Esophagus mucosa (tissue), 1 donor: ENCODE measurements around the gene CDH4. TPM values are rescaled to one million over a fixed set of nuclear protein-coding genes. Genes with fewer than 3 reads are reported as not detected.

ENCODE experiments used
- ATAC-seq: fragments of 200-7000 bp; cut with Tn5 transposase; one replicate; pipeline ENCODE4 v1.9.1; 2020
- total RNA-seq: library from RNA; stranded (reverse); gene quantifications from one replicate; pipeline ENCODE4 v1.2.4, GENCODE V29; 2023
- donor health status: DM: yes; HTN: yes; CAD: no.

The CDH4 gene
- total RNA-seq, 1 donor from 2014 or later = not detected

DNA sequence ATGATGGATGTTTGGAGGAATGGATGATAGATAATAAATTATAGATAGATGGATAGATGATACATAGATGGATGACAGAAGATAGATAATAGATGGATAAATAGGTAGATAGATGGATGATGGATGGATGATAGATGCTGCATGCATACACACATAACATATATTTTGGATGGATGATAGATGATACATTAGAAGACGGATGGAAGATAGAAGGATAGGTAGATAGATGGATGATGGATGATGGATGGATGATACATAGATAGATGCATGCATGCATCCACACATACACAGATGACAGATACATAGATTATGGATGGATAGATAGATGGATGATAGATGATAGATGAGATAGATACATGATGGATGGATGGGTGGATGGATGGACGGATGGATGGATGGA lies 425.9 kb downstream of the CDH4 start:
- no peak for ATAC-seq

DNA sequence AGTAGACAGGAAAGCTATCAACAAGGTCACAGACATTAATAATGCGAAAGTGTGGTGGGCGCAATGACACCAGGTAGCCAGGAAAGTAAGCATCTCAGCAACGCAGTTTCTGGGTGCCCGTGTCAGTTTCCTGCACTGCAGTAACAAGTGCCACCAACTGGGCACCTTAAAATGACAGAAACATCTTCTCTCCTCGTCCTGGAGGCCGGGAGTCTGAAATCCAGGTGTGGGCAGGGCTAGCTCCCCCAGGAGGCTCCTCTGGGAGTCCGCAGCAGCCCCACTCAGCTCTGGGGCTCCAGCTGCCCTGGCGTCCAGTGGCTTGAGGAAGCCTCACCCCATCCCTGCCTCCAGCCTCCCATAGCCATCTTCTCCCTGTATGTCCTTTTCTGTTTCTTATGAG lies 426.4 kb downstream of the CDH4 start:
- ATAC-seq = no peak

GRCh38 chr20:61679473-61679872 lies 427.4 kb downstream of the CDH4 start:
- no peak for ATAC-seq

DNA sequence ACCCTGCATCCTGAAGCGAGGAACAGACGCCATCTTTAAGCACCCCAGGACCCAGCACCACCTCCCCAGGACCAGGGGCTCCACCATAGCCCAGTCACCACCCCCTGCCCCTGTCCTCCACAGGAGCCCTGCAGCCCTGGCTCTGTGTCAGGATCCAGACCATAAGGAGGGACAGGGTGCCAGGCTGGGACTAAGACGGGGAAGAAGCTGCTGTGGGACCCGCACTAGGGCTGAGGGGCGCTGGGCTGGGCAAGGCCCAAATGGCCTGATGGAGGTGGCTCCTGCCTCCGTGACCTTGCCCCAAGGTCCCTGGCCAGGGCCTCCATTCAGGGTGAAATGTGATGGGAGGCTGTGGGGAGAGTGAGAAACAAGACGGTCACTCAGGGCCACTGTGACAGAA lies 428.0 kb downstream of the CDH4 start:
- no peak for ATAC-seq

GRCh38 chr20:61682114-61682995 lies 430.3 kb downstream of the CDH4 start:
- ATAC-seq = no peak

DNA sequence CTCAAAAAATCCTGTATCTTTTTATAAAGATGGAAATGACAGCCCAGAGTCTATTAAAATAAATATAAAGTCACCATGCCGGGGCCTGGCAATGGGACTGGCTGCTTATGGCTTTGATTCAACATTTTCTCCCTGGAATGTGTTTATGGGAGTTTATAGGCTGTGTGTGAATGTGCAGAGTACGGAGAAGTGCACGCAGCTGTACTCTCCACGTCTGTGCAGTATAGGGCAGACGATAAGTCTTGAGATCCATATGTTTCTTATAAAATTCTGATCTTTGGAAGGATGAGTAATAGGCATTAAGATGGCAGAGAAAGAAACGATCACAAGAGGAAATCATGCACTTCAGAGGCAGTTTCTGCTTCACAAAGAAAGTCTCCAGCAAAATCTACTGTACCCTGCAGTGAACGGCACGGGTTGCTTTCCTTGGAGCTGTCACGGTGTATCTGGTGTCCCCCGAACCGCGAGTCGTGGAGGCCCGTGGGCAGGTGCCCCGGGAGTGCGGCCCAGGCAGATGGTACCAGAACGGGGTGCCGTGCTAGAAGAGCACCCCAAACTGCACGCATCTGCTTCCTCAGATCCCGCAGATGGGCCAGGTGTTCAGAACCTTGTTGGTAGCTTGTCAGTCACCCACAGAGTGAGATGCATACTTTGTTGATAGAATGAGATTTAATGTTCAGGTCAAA lies 431.1 kb downstream of the CDH4 start:
- ATAC-seq = no peak

DNA sequence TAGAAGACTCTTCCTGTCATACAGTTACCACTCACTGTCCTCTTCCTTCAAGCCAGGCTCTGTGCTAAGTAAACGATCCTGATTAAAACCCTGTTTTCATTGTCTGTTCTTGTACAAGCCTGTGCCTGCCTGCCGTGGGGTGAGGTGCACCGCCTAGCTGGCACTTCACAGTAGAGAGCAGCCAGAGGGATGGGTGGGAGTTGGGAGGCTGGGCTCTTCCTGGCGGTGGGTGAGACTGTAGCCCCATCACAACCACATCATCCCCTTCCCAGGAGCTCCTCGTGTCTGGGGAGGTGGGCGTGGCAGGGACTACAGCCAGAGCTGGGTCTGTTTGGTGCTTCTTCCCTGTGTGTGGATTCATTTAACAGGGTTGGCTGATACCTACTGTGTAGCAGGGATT lies 431.7 kb downstream of the CDH4 start:
- ATAC-seq = peak; percentile 86

DNA sequence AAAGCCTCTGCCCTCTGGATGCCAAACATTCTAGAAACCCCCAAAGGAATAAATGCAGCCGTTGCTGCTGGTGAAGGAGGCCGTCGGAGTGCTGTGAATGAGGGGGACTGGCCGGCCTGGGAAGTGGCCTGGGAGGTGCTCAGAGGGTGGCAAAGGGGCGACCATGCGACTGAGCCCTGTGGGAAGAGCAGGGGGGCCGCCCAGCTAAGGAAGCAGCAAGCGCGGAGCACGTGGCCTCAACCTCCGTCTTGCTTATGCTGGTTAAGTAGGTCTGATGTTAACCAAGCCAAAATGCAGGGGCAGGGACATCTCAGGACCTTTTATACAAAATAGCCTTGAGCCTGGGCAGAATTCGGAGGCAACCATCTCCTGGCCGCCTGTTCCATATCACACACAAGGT lies 432.1 kb downstream of the CDH4 start:
- no peak for ATAC-seq

- ATAC-seq = no peak
Measured at GRCh38 chr20:61684583-61685235, 432.6 kb downstream of the CDH4 start.

DNA sequence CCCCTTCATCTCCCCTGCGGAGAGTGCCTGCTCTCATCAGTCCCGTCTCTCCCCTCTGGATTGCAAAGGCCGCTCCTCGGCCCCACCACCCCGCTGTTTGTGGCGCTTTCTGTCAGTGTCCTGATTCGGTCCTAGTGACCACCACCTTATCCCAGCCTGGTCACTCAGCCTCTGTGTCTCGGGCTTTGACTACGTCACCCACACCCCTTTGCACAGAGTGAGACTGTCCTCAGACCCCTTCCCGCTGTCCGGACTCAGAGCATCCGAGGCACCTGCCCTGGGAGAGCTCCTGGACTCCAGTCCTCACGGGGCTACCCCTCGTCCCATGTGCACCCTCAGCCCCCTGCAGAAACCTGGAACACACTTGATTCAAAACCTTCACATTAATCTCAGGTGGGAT lies 433.4 kb downstream of the CDH4 start:
- ATAC-seq = no peak

DNA sequence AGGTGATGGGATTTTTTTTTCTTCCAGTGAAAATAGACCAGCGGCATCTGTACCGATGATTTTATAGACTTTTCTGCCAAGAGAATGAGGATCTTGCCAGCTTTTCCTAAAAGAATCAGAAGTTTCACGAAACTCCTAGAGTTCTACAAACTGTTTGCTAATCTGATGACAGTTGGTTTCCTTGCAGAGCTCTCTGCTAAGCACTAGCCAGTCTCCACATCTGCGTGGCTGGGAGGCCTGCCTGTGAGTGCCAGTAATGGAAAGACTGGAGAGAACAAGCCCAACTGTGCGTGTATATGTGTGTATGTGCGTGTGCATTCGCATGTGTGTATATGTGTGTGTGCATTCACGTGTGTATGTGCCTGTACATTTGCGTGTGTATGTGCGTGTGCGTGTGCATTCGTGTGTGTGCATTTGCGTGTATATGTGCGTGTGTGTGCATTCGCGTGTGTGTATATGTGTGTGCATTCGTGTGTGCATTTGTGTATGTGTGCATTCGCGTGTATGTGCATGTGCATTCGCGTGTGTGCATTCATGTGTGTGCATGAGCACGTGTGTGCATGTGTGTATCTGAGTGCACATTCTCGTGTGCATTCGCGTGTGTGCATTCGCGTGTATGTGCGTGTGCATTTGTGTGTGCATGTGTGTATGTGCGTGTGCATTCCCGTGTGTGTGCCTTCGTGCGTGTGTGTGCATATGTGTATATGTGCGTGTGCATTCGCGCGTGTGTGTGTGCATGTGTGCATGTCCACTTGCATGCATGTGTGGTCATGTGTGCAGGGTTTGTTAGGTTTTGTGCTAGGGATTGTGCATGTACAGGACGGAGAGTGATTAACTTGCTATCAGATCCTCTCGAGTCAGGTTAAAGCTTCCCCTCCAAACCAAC lies 434.2 kb downstream of the CDH4 start:
- no peak for ATAC-seq

DNA sequence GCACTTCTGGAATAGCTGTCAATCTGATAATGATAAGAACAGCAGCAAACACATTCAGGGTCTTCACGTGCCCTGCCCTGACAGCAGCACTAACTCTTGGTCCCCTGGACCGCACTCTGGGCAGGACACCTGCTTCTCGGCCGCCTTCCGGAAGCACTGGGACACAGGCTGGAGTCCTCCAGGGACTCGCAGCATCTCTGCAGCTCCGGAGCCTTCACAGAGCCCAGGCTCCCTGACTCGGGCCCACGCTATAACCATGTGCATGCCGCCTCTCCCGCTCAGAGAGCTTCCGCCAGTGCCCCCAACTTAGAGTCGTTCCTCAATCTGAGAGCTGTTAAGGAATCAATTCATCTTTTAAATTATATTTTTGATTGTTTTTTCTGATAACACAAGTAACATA lies 436.4 kb downstream of the CDH4 start:
- ATAC-seq = no peak

- no peak for ATAC-seq
Measured at GRCh38 chr20:61690150-61690549, 438.1 kb downstream of the CDH4 start.

GRCh38 chr20:61690993-61691838 lies 439.2 kb downstream of the CDH4 start:
- ATAC-seq = no peak

- ATAC-seq = no peak
Measured at GRCh38 chr20:61691978-61692377, 439.9 kb downstream of the CDH4 start.

DNA sequence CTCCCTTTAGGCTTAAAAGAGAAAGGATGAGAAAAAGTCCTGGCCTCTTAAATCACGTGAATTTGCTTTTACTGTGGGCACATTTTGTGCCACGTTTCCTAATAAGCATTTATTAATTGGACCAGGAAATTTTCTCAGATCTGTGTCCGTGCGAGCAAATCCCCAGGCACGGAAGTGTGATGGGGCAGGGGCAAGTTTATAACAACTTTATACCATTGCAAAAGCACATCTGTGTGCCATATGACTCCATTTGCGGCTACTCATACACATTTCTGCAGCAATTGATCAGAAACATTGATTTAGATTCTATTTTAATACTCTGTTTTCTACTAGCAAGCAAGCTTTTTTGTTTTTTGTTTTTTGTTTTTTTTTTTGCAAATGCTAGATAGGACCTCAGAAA lies 440.4 kb downstream of the CDH4 start:
- no peak for ATAC-seq

DNA sequence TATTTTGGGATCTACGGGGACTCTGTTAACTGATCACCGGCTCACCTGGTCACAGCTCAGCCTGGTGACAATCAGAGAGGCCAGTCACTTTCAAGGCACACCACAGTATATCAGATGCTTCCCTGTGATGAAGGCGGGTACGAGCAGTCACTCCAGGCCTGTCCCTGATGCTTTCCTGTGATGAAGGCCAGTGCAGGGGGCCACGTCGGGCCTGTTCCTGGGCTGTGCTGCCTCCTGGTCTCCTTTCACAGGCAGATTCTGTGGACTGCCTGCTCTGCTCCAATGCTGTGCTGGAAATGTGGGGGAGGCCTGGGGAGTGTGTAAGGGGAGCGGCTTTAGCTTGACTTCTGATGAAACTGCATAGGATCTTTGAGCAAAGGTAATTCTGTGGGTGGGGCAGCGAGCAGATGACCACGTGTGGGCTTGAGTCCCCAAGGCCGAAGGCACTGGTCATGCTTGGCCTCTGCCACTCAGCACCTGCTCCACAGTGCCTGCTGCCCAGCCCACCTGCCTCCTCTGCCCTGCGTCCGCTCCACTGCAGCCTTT lies 441.1 kb downstream of the CDH4 start:
- ATAC-seq = no peak

- no peak for ATAC-seq
Measured at GRCh38 chr20:61694682-61695081, 442.6 kb downstream of the CDH4 start.

DNA sequence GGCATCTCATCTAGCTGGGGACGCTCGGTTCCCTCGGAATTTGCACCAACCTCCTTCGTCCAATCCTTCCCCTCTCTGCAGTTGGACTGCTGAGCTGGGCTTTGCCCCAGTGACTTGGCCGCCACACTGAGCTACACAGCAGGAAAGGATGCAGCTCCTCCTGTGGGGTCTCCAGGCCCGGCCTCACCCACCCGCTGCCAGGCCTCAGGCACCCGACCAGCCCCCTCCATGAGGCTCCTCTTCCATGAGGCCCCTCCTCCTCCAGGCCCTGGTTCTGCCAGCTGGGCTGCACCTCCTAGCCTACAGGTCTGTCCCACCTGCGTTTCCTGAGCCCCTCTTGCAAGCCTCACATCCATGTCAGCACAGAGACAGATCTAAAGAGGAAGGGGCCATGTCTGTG lies 443.7 kb downstream of the CDH4 start:
- ATAC-seq = no peak

GRCh38 chr20:61696181-61696735 lies 444.2 kb downstream of the CDH4 start:
- ATAC-seq = no peak
